GM12878 (cell line): ENCODE measurements around the gene SLC35F3.

Experiments used
- BACH1 ChIP-seq: fragments of 450-650 bp; IDR thresholded peaks from 2 replicates; pipeline ENCODE4 v1.6.1; 2017; ENCODE audit warnings: mild to moderate bottlenecking, borderline replicate concordance
- CTCF ChIP-seq, 3 experiments: IDR thresholded peaks in 2 of 3; conservative IDR thresholded peaks in 1 of 3; 2 replicates each; pipeline ENCODE4 v1.5.1; 2011; ENCODE audit warnings: low read depth in 3 of 3, low read length in 3 of 3, mild to moderate bottlenecking in 3 of 3, control low read depth in 2 of 3, moderate library complexity in 2 of 3, inconsistent platforms in 1 of 3, mixed read lengths in 1 of 3; ENCODE audit not compliant: control insufficient read depth in 2 of 3, insufficient read depth in 1 of 3; ENCODE audit errors: extremely low read depth in 1 of 3
- CUX1 ChIP-seq: IDR thresholded peaks from 2 replicates; pipeline ENCODE4 v1.6.1; 2012; ENCODE audit warnings: improper control_type of control experiment, low read depth, low read length; ENCODE audit not compliant: insufficient replicate concordance
- FOXK2 ChIP-seq: fragments of 450-650 bp; IDR thresholded peaks from 2 replicates; pipeline ENCODE4 v1.6.1; 2017; ENCODE audit warnings: mild to moderate bottlenecking, moderate library complexity
- NFYA ChIP-seq: IDR thresholded peaks from 2 replicates; pipeline ENCODE4 v1.6.1; 2011; ENCODE audit warnings: low read depth, mild to moderate bottlenecking, low read length, improper control_type of control experiment, borderline replicate concordance
- PBX3 ChIP-seq: IDR thresholded peaks from 2 replicates; pipeline ENCODE4 v1.6.1; 2011; ENCODE audit warnings: mild to moderate bottlenecking, low read depth, low read length, moderate library complexity; ENCODE audit not compliant: insufficient replicate concordance
- POLR2A ChIP-seq: IDR thresholded peaks from 2 replicates; pipeline ENCODE4 v1.6.1; 2011; ENCODE audit warnings: low read depth, mild to moderate bottlenecking, low read length
- RAD21 ChIP-seq: IDR thresholded peaks from 2 replicates; pipeline ENCODE4 v1.6.1; 2011; ENCODE audit warnings: mild to moderate bottlenecking, low read depth, low read length, moderate library complexity; ENCODE audit not compliant: insufficient read depth
- YY1 ChIP-seq: IDR thresholded peaks from 2 replicates; pipeline ENCODE4 v1.6.1; 2011; ENCODE audit warnings: low read depth, mild to moderate bottlenecking, low read length

- TF ChIP-seq YY1 (no peak), BACH1 (no peak), CTCF (IDR thresholded peaks at IDR 0.05 in 2 of 3, conservative IDR thresholded peaks at IDR 0.05 in 1 of 3; ENCODE audit: control insufficient read depth in 2 of 3, extremely low read depth in 1 of 3, insufficient read depth in 1 of 3, low read depth in 3 of 3, low read length in 3 of 3) (no peak), CUX1 (no peak), PBX3 (no peak), POLR2A (no peak), RAD21 (no peak), NFYA (no peak), FOXK2 (no peak)
Observed at GRCh38 chr1:234197839-234198238, 293.4 kb downstream of the SLC35F3 start.
